Measurements from ENCODE around the gene MTUS2. TPM values are rescaled to one million over a fixed set of nuclear protein-coding genes. Genes with fewer than 3 reads are reported as not detected.

The MTUS2 gene
- total RNA-seq, 1 experiment from 2014 or later, result 0.35 TPM

DNA sequence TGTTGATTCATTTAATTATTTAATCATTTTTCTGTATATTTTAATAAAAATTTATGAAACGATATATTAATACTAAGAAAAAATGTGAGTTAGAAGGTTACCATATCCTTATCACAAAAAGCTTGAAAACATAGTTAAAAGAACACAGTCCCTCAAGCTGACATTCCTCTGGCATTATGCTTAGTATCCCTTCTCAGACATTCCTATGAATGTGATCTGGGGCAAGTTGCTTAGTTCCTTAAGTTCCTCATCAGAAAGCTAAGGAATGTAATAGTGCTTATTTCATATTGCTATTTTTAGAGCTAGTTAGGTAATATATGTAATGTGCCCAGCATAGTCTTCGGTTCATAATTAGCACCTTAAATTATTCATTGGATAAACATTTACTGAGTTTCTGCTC, 122.8 kb downstream of the MTUS2 start:
- Mint-ChIP-seq H3K4me3 (no peak overlapping the region), H3K36me3 (ENCODE audit: insufficient read depth in 1 of 3, low read depth in 3 of 3) (no peaks in the 10 kb centered on the region), H3K27ac (no peak overlapping the region), H3K27me3 (ENCODE audit: low read depth) (no peaks in the 10 kb centered on the region; the same call in 1 of the 2 replicates), H3K9me3 (no peaks in the 10 kb centered on the region), H3K4me1 (no peaks in the 10 kb centered on the region)
- Histone ChIP-seq H2BK15ac (ENCODE audit: low read depth, low read length) (no peak overlapping the region), H4K91ac (ENCODE audit: insufficient read length, low read depth, low read length) (no peak overlapping the region), H2BK5ac (ENCODE audit: insufficient read length, low read length) (no peak overlapping the region), H3K4me1 (ENCODE audit: insufficient read depth, low read length) (no peaks in the 10 kb centered on the region), H4K5ac (ENCODE audit: insufficient read length, low read depth, low read length) (no peak overlapping the region), H3K14ac (ENCODE audit: insufficient read depth, low read length) (no peak overlapping the region), H2AK5ac (ENCODE audit: insufficient read length, low read length) (no peak overlapping the region), H3K18ac (ENCODE audit: insufficient read length, low read depth, low read length) (no peak overlapping the region), H2BK12ac (ENCODE audit: insufficient read length, low read depth, low read length) (no peak overlapping the region), H3K56ac (ENCODE audit: insufficient read length, low read depth, low read length) (no peak overlapping the region), H3K4me2 (ENCODE audit: insufficient read depth, insufficient read length, low read length) (no peak overlapping the region), H3K79me1 (ENCODE audit: insufficient read depth, low read depth, low read length, poor library complexity, severe bottlenecking) (no peaks in the 10 kb centered on the region), H3K9ac (ENCODE audit: extremely low read depth, insufficient read length, low read length) (no peak overlapping the region), H3K9me3 (ENCODE audit: control insufficient read depth, low read depth, low read length) (no peaks in the 10 kb centered on the region), H4K8ac (replicated peaks; ENCODE audit: insufficient read length, low read depth, low read length) (no peak overlapping the region), H3K27me3 (ENCODE audit: insufficient read depth, low read length) (no peaks in the 10 kb centered on the region), H3K23me2 (ENCODE audit: insufficient read length, low read depth, low read length, poor library complexity, severe bottlenecking) (no peaks in the 10 kb centered on the region), H2BK120ac (ENCODE audit: low read depth, low read length, poor library complexity, severe bottlenecking) (no peak overlapping the region), H2BK20ac (ENCODE audit: low read depth, low read length, poor library complexity, severe bottlenecking) (no peak overlapping the region), H3K4ac (ENCODE audit: low read depth, low read length) (no peak overlapping the region), H3K27ac (ENCODE audit: insufficient read length, low read depth, low read length) (no peak overlapping the region), H3K79me2 (ENCODE audit: insufficient read depth, low read length) (no peaks in the 10 kb centered on the region; the same call in 1 of the 2 replicates), H3K23ac (ENCODE audit: insufficient read length, low read depth, low read length) (no peak overlapping the region), H3T11ph (ENCODE audit: low read length) (no peak overlapping the region), H2AFZ (ENCODE audit: low read length) (no peak overlapping the region), H4K20me1 (ENCODE audit: control insufficient read depth, insufficient read depth, insufficient read length) (no peaks in the 10 kb centered on the region)
- no peak for DNase-seq
- WGBS (ENCODE audit: extremely low coverage, insufficient read length, low lambda C conversion rate), result no CpG with 5 or more reads among the region's 2 CpGs
- TF ChIP-seq CTCF (conservative IDR thresholded peaks at IDR 0.05), result no peak

All from H9 (cell line).